H9 (cell line): ENCODE measurements around the gene MAPK12. TPM values are rescaled to one million over a fixed set of nuclear protein-coding genes. Genes with fewer than 3 reads are reported as not detected.

Experiments
- DNase-seq: peaks from one replicate; pipeline ENCODE4 v3.0.0-alpha.2; 2017
- H2AFZ ChIP-seq: one replicate; pipeline ENCODE4 v1.6.1; 2013; ENCODE audit warnings: mild to moderate bottlenecking, low read length, control low read depth, moderate library complexity
- H2AK5ac ChIP-seq: 2 replicates; pipeline ENCODE4 v1.6.1; 2013; ENCODE audit warnings: low read length, control low read depth, mixed read lengths; ENCODE audit not compliant: insufficient read length
- H2BK120ac ChIP-seq: one replicate; pipeline ENCODE4 v1.6.1; 2013; ENCODE audit warnings: low read depth, mild to moderate bottlenecking, low read length, control low read depth, inconsistent platforms; ENCODE audit not compliant: poor library complexity, severe bottlenecking
- H2BK12ac ChIP-seq: 2 replicates; pipeline ENCODE4 v1.6.1; 2013; ENCODE audit warnings: low read length, control low read depth, mixed read lengths, low read depth; ENCODE audit not compliant: insufficient read length
- H2BK15ac ChIP-seq: 2 replicates; pipeline ENCODE4 v1.6.1; 2013; ENCODE audit warnings: low read depth, low read length, control low read depth
- H2BK20ac ChIP-seq: one replicate; pipeline ENCODE4 v1.6.1; 2013; ENCODE audit warnings: low read depth, mild to moderate bottlenecking, low read length, control low read depth, inconsistent platforms; ENCODE audit not compliant: poor library complexity, severe bottlenecking
- H2BK5ac ChIP-seq: 2 replicates; pipeline ENCODE4 v1.6.1; 2013; ENCODE audit warnings: low read length, control low read depth, mixed read lengths; ENCODE audit not compliant: insufficient read length
- H3K14ac ChIP-seq: 2 replicates; pipeline ENCODE4 v1.6.1; 2013; ENCODE audit warnings: low read length, control low read depth; ENCODE audit not compliant: insufficient read depth
- H3K18ac ChIP-seq: 2 replicates; pipeline ENCODE4 v1.6.1; 2013; ENCODE audit warnings: low read depth, mild to moderate bottlenecking, mixed read lengths, low read length, control low read depth; ENCODE audit not compliant: insufficient read length
- H3K23ac ChIP-seq: 2 replicates; pipeline ENCODE4 v1.6.1; 2013; ENCODE audit warnings: low read length, control low read depth, mixed read lengths, low read depth; ENCODE audit not compliant: insufficient read length
- H3K23me2 ChIP-seq: 2 replicates; pipeline ENCODE4 v1.6.1; 2013; ENCODE audit warnings: low read depth, mild to moderate bottlenecking, mixed read lengths, low read length, control low read depth; ENCODE audit not compliant: insufficient read length, poor library complexity, severe bottlenecking
- H3K27ac ChIP-seq: 2 replicates; pipeline ENCODE4 v1.5.1; 2013; ENCODE audit warnings: low read length, control low read depth, mixed read lengths, low read depth; ENCODE audit not compliant: insufficient read length
- H3K27me3 ChIP-seq: 2 replicates; pipeline ENCODE4 v1.6.1; 2013; ENCODE audit warnings: low read length, control low read depth, inconsistent platforms; ENCODE audit not compliant: insufficient read depth
- H3K4ac ChIP-seq: 2 replicates; pipeline ENCODE4 v1.6.1; 2013; ENCODE audit warnings: low read depth, mild to moderate bottlenecking, control low read depth, inconsistent platforms, low read length, moderate library complexity
- H3K4me1 ChIP-seq: 2 replicates; pipeline ENCODE4 v1.6.1; 2013; ENCODE audit warnings: low read length, control low read depth, inconsistent platforms; ENCODE audit not compliant: insufficient read depth
- H3K4me2 ChIP-seq: 2 replicates; pipeline ENCODE4 v1.6.1; 2013; ENCODE audit warnings: low read length, control low read depth, mixed read lengths; ENCODE audit not compliant: insufficient read length, insufficient read depth
- H3K56ac ChIP-seq: 2 replicates; pipeline ENCODE4 v1.6.1; 2013; ENCODE audit warnings: low read depth, mild to moderate bottlenecking, mixed read lengths, low read length, control low read depth; ENCODE audit not compliant: insufficient read length
- H3K79me1 ChIP-seq: 2 replicates; pipeline ENCODE4 v1.6.1; 2013; ENCODE audit warnings: low read depth, mild to moderate bottlenecking, moderate library complexity, low read length, control low read depth, inconsistent platforms; ENCODE audit not compliant: insufficient read depth, poor library complexity, severe bottlenecking
- H3K79me2 ChIP-seq: 2 replicates; pipeline ENCODE4 v1.6.1; 2013; ENCODE audit warnings: low read length, control low read depth, inconsistent platforms; ENCODE audit not compliant: insufficient read depth
- H3K9ac ChIP-seq: 2 replicates; pipeline ENCODE4 v1.6.1; 2013; ENCODE audit warnings: low read length, control low read depth, mixed read lengths; ENCODE audit not compliant: insufficient read length; ENCODE audit errors: extremely low read depth
- H3K9me3 ChIP-seq: one replicate; pipeline ENCODE4 v1.6.1; 2013; ENCODE audit warnings: low read depth, low read length, inconsistent platforms; ENCODE audit not compliant: control insufficient read depth
- H3T11ph ChIP-seq: one replicate; pipeline ENCODE4 v1.6.1; 2013; ENCODE audit warnings: mild to moderate bottlenecking, low read length, control low read depth, inconsistent platforms
- H4K20me1 ChIP-seq: one replicate; pipeline ENCODE4 v1.6.1; 2013; ENCODE audit not compliant: control insufficient read depth, insufficient read length, insufficient read depth
- H4K5ac ChIP-seq: 2 replicates; pipeline ENCODE4 v1.6.1; 2013; ENCODE audit warnings: low read depth, mild to moderate bottlenecking, mixed read lengths, low read length, control low read depth; ENCODE audit not compliant: insufficient read length
- H4K8ac ChIP-seq: replicated peaks from 2 replicates; pipeline ENCODE4 v1.6.1; 2013; ENCODE audit warnings: low read length, control low read depth, mixed read lengths, low read depth; ENCODE audit not compliant: insufficient read length
- H4K91ac ChIP-seq: 2 replicates; pipeline ENCODE4 v1.6.1; 2013; ENCODE audit warnings: low read depth, mild to moderate bottlenecking, moderate library complexity, mixed read lengths, low read length, control low read depth; ENCODE audit not compliant: insufficient read length
- H3K27ac Mint-ChIP-seq, 3 experiments: 2 replicates in 2 of 3; 3 replicates in 1 of 3; pipeline ENCODE4 v1.8.0; 2020 to 2021; ENCODE audit warnings: mixed read lengths in 3 of 3, mild to moderate bottlenecking in 1 of 3, moderate library complexity in 1 of 3
- H3K27me3 Mint-ChIP-seq: 2 replicates; pipeline ENCODE4 v1.8.0; 2021; ENCODE audit warnings: low read depth, mild to moderate bottlenecking, moderate library complexity, mixed read lengths
- H3K36me3 Mint-ChIP-seq, 3 experiments: 2 replicates in 2 of 3; 3 replicates in 1 of 3; pipeline ENCODE4 v1.8.0; 2020 to 2021; ENCODE audit warnings: low read depth in 3 of 3, mixed read lengths in 3 of 3; ENCODE audit not compliant: insufficient read depth in 1 of 3
- H3K4me1 Mint-ChIP-seq, 2 experiments: 2 replicates each; pipeline ENCODE4 v1.8.0; 2020; ENCODE audit warnings: mixed read lengths in 2 of 2
- H3K4me3 Mint-ChIP-seq, 2 experiments: 2 replicates in 1 of 2; 3 replicates in 1 of 2; pipeline ENCODE4 v1.8.0; 2020 to 2021; ENCODE audit warnings: mild to moderate bottlenecking in 2 of 2, mixed read lengths in 2 of 2, moderate library complexity in 1 of 2
- H3K9me3 Mint-ChIP-seq, 2 experiments: 2 replicates in 1 of 2; 3 replicates in 1 of 2; pipeline ENCODE4 v1.8.0; 2020; ENCODE audit warnings: mild to moderate bottlenecking in 2 of 2, mixed read lengths in 2 of 2, moderate library complexity in 1 of 2
- WGBS: extraction: QIAGEN DNeasy Blood & Tissue Kit; methylation state at CpG from one replicate; pipeline ENCODE4 v1.1.7; 2013; ENCODE audit warnings: missing lambda C conversion rate, low lambda C conversion rate, mixed read lengths; ENCODE audit not compliant: insufficient read length; ENCODE audit errors: extremely low coverage; 5-methylcytosine and 5-hydroxymethylcytosine counted together
- total RNA-seq: library from RNA; stranded (reverse); gene quantifications from 2 replicates; pipeline ENCODE4 v1.2.1, GENCODE V29; 2021
- TF ChIP-seq, protein P1 (sequence below): fragments of 200-600 bp; sonication (generic); conservative IDR thresholded peaks from 3 replicates; pipeline ENCODE4 v1.8.0; 2021; ENCODE audit warnings: antibody characterized with exemption, mild to moderate bottlenecking

The MAPK12 gene
- total RNA-seq, 1 experiment from 2014 or later, result 31.3 TPM

DNA sequence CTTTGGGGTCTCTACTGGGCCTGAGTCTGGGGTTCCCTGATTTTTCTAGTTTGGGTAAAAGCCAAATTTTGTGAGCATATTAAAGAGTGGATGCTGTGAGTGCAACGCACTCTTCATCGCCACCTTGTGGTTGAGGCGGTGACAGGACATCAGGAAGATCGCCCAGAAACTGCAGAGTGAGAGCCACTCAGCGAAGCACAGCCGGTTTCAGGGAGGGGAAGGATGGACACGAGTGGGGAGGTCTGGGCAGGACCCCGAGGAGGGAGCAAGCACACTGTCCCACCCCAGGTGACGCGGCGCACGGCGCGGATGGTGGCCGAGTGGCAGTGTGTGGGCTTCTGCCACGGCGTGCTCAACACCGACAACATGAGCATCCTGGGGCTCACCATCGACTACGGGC lies 51.6 kb downstream of the MAPK12 start:
- H3K36me3 Mint-ChIP-seq, result peaks cover 26 to 65% (median 62%) of the 10 kb centered on the region in 3 experiments; a peak in 6 of 7 replicates
- DNase-seq, result no peak

More for the DNA sequence above, 51.6 kb downstream of the MAPK12 start:
- H3K14ac ChIP-seq, result no peak overlapping the region
- no CpG with 5 or more reads among the region's 20 CpGs for WGBS
- H3K79me1 ChIP-seq, result no peaks in the 10 kb centered on the region
- peaks cover 2 to 6% of the 10 kb centered on the region in 2 experiments; a peak in 2 of 4 replicates for H3K4me1 Mint-ChIP-seq
- no peak overlapping the region for H2BK120ac ChIP-seq
- no peak overlapping the region for H3T11ph ChIP-seq
- H2BK20ac ChIP-seq, result no peak overlapping the region
- H3K4me1 ChIP-seq, result no peaks in the 10 kb centered on the region
- no peaks in the 10 kb centered on the region for H3K27me3 Mint-ChIP-seq
- H3K27ac ChIP-seq, result no peak overlapping the region
- peaks cover 0 to 8% of the 10 kb centered on the region in 2 experiments; a peak in 1 of 5 replicates for H3K9me3 Mint-ChIP-seq
- no peak overlapping the region for H3K4ac ChIP-seq
- H2BK15ac ChIP-seq, result no peak overlapping the region
- no peaks in the 10 kb centered on the region for H3K9me3 ChIP-seq
- H3K56ac ChIP-seq, result no peak overlapping the region
- no peaks in the 10 kb centered on the region for H4K20me1 ChIP-seq
- H3K23ac ChIP-seq, result no peak overlapping the region
- TF ChIP-seq, protein P1, sequence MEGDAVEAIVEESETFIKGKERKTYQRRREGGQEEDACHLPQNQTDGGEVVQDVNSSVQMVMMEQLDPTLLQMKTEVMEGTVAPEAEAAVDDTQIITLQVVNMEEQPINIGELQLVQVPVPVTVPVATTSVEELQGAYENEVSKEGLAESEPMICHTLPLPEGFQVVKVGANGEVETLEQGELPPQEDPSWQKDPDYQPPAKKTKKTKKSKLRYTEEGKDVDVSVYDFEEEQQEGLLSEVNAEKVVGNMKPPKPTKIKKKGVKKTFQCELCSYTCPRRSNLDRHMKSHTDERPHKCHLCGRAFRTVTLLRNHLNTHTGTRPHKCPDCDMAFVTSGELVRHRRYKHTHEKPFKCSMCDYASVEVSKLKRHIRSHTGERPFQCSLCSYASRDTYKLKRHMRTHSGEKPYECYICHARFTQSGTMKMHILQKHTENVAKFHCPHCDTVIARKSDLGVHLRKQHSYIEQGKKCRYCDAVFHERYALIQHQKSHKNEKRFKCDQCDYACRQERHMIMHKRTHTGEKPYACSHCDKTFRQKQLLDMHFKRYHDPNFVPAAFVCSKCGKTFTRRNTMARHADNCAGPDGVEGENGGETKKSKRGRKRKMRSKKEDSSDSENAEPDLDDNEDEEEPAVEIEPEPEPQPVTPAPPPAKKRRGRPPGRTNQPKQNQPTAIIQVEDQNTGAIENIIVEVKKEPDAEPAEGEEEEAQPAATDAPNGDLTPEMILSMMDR, result peak; percentile 90
- H4K91ac ChIP-seq, result no peak overlapping the region
- H3K27me3 ChIP-seq, result no peaks in the 10 kb centered on the region
- H3K4me3 Mint-ChIP-seq, result no peak overlapping the region; a peak in 1 of 5 replicates
- H3K4me2 ChIP-seq, result no peak overlapping the region
- peaks cover 2% of the 10 kb centered on the region; the same call in 1 of the 2 replicates for H3K79me2 ChIP-seq
- H2BK12ac ChIP-seq, result no peak overlapping the region
- no peak overlapping the region for H2BK5ac ChIP-seq
- H3K9ac ChIP-seq, result no peak overlapping the region
- H4K8ac ChIP-seq, result no peak overlapping the region
- H3K23me2 ChIP-seq, result no peaks in the 10 kb centered on the region
- H2AK5ac ChIP-seq, result no peak overlapping the region
- H2AFZ ChIP-seq, result no peak overlapping the region
- H3K27ac Mint-ChIP-seq, result no peak overlapping the region
- H4K5ac ChIP-seq, result no peak overlapping the region
- no peak overlapping the region for H3K18ac ChIP-seq
